T-cell (primary cell): ENCODE data around the gene CYP4F12. TPM values are rescaled to one million over a fixed set of nuclear protein-coding genes. Genes with fewer than 3 reads are reported as not detected.

Experiments used
- ATAC-seq, 4 experiments: fragments of 200-7000 bp in 3 of 4; fragments of 150-1000 bp in 1 of 4; cut with Tn5 transposase; replicated peaks in 1 of 4; 1 replicate in 3 of 4; 2 replicates in 1 of 4; pipeline ENCODE4 v1.10.0; 2021; ENCODE audit warnings: moderate library complexity in 3 of 4, mild to moderate bottlenecking in 2 of 4, moderate number of reproducible peaks in 1 of 4
- CTCF ChIA-PET, 2 donors: fragments of 300-600 bp; sonication (Branson Sonifier 250); formaldehyde crosslinking; loops; one replicate each; lab custom pipeline; 2022; ENCODE audit warnings: antibody characterized with exemption in 2 of 2; lab: Charles Lee
- POLR2A ChIA-PET, 2 donors: fragments of 300-600 bp; sonication (Branson Sonifier 250); formaldehyde crosslinking; loops; one replicate each; lab custom pipeline; 2022; ENCODE audit warnings: antibody characterized with exemption in 2 of 2; lab: Charles Lee
- DNase-seq, 35 experiments: peaks; one replicate each; pipeline versions ENCODE4 v3.0.0 to v3.0.0-alpha.2; 2013 to 2023
- H3K27ac ChIP-seq: one replicate; pipeline ENCODE4 v1.5.1; 2013; ENCODE audit warnings: low read length
- H3K27me3 ChIP-seq, 2 experiments: replicated peaks in 1 of 2; 1 replicate in 1 of 2; 2 replicates in 1 of 2; pipeline versions ENCODE4 v1.6.1 to v1.7.0; 2013; ENCODE audit warnings: low read length in 1 of 2, mixed read lengths in 1 of 2; ENCODE audit not compliant: control insufficient read depth in 2 of 2, insufficient read depth in 2 of 2; ENCODE audit errors: extremely low read depth in 1 of 2
- H3K36me3 ChIP-seq, 2 donors: 1 replicate in 1 of 2; 2 replicates in 1 of 2; pipeline versions ENCODE4 v1.6.1 to v1.7.0; 2013; ENCODE audit warnings: low read length in 1 of 2; ENCODE audit not compliant: control insufficient read depth in 2 of 2, insufficient read depth in 1 of 2; ENCODE audit errors: extremely low read depth in 1 of 2
- H3K4me1 ChIP-seq, 2 experiments: 1 replicate in 1 of 2; 2 replicates in 1 of 2; pipeline versions ENCODE4 v1.6.1 to v1.7.0; 2013; ENCODE audit warnings: low read length in 2 of 2, mixed read lengths in 1 of 2; ENCODE audit not compliant: insufficient read depth in 2 of 2, control insufficient read depth in 1 of 2; ENCODE audit errors: extremely low read depth in 1 of 2
- H3K4me3 ChIP-seq, 2 donors: 1 replicate in 1 of 2; 2 replicates in 1 of 2; pipeline versions ENCODE4 v1.5.1 to v1.7.0; 2013; ENCODE audit warnings: mild to moderate bottlenecking in 2 of 2, low read length in 1 of 2, moderate library complexity in 1 of 2; ENCODE audit not compliant: control insufficient read depth in 1 of 2; ENCODE audit errors: extremely low read depth in 1 of 2
- H3K9me3 ChIP-seq: 2 replicates; pipeline ENCODE4 v1.7.0; 2013
- H3K27ac Mint-ChIP-seq, 2 donors: one replicate each; pipeline ENCODE4 v1.8.0; 2020 to 2021; ENCODE audit warnings: mild to moderate bottlenecking in 2 of 2, mixed read lengths in 2 of 2
- H3K27me3 Mint-ChIP-seq, 2 donors: one replicate each; pipeline ENCODE4 v1.8.0; 2021 to 2022; ENCODE audit warnings: mixed read lengths in 2 of 2
- H3K36me3 Mint-ChIP-seq: one replicate; pipeline ENCODE4 v1.8.0; 2021; ENCODE audit warnings: mixed read lengths
- H3K4me1 Mint-ChIP-seq, 3 donors: one replicate each; pipeline ENCODE4 v1.8.0; 2020 to 2022; ENCODE audit warnings: mixed read lengths in 3 of 3, mild to moderate bottlenecking in 1 of 3
- H3K4me3 Mint-ChIP-seq, 3 donors: one replicate each; pipeline ENCODE4 v1.8.0; 2020 to 2022; ENCODE audit warnings: mild to moderate bottlenecking in 3 of 3, mixed read lengths in 3 of 3, moderate library complexity in 3 of 3
- H3K9me3 Mint-ChIP-seq, 3 donors: one replicate each; pipeline ENCODE4 v1.8.0; 2020 to 2022; ENCODE audit warnings: mixed read lengths in 3 of 3
- WGBS: methylation state at CpG from one replicate; pipeline ENCODE4 v1.1.5; 2013; ENCODE audit warnings: missing lambda C conversion rate; ENCODE audit not compliant: insufficient coverage; 5-methylcytosine and 5-hydroxymethylcytosine counted together
- total RNA-seq, 35 experiments: library from RNA in 6 of 35; stranded (reverse) in 6 of 35; fragments of 120-200 nt in 1 of 35; gene quantifications; one replicate each; pipeline versions ENCODE4 v1.2.1 to v1.2.4 and lab custom pipeline; 2013 to 2026

CYP4F12 gene
- total RNA-seq, 5 donors from 2014 or later (not counting 1 experiment from before 2014, with no cell fraction given), result 0.13 to 2.4 (median 0.48) TPM

DNA sequence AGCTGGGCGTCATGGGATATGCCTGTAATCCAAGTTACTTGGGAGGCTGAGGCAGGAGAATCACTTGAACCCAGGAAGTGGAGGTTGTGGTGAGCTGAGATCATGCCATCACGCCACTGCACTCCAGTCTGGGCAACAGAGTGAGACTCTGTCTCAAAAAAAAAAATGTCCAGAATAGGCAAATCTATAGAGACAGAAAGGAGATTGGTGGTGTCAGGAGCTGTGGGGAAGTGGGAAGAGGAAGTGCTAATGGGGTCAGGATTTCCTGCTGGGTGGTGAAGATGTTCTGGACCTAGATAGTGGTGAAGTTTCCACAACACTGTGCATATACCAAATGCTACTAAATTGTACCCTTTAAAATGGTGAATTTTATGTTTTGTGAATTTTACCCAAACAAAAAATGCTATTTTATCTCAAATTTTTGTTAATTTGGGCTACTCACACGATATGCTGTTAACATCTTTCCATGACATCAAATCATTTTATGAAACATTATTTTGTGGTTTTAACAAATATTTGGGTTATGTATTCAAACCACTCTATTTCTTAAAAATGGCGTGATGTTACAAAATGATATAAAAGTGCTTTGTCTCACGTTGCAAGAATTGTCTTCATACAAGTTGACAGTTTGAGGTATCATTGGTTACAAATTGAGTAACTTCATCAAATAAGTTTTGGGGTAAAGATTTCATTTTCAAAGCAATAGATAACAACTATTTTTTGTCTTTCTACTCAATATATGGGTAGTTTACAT is 39.6 kb upstream of the CYP4F12 start:
- Histone ChIP-seq H3K9me3 (no peaks in the 10 kb centered on the region), H3K4me3 (no peak overlapping the region), H3K36me3 (no peaks in the 10 kb centered on the region), H3K27ac (no peak overlapping the region), H3K4me1 (peaks cover 0 to 8% of the 10 kb centered on the region in 2 experiments), H3K27me3 (peaks cover 0 to 20% of the 10 kb centered on the region in 2 experiments)
- peaks cover 28 to 30% of the 10 kb centered on the region in 2 donors for H3K27me3 Mint-ChIP-seq
- H3K4me3 Mint-ChIP-seq, result no peak overlapping the region
- ChIA-PET POLR2A (no interaction called here), CTCF (interaction anchor here in 1 of 2 donors (0.6 to 0.7 kb wide), 2 partner anchors 367 to 542 kb away, joined by 3 to 6 read pairs; no protein-coding TSS in a partner anchor)
- ATAC-seq (no peak), DNase-seq (no peak)
- H3K27ac Mint-ChIP-seq, result no peak overlapping the region
- 9% methylated on average over 1 of the region's 5 CpGs for WGBS
- H3K36me3 Mint-ChIP-seq, result no peaks in the 10 kb centered on the region
- H3K9me3 Mint-ChIP-seq, result peaks cover 0 to 2% (median 0%) of the 10 kb centered on the region in 3 donors
- H3K4me1 Mint-ChIP-seq, result peaks cover 0 to 9% (median 0%) of the 10 kb centered on the region in 3 donors

DNA sequence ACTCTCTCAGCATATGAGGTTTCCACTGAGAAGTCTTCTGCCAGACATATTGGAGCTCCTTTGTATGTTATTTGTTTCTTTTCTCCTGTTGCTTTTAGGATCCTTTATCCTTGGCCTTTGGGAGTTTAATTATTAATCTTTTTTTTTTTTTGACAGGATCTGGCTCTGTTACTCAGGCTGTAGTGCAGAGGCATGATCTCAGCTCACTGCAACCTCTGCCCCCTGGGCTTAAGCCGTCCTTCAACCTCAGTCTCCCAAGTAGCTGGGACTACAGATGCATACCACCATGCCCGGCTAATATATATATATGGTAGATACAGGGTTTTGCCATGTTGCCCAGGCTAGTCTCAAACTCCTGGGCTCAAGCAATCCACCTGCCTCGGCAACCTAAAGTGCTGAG is 38.8 kb upstream of the CYP4F12 start:
- Mint-ChIP-seq H3K4me1 (peaks cover 0 to 9% (median 0%) of the 10 kb centered on the region in 3 donors), H3K36me3 (no peaks in the 10 kb centered on the region), H3K9me3 (peaks cover 0 to 2% (median 0%) of the 10 kb centered on the region in 3 donors), H3K27me3 (peaks cover 27% of the 10 kb centered on the region in 2 donors), H3K4me3 (no peak overlapping the region), H3K27ac (no peak overlapping the region)
- ATAC-seq (no peak), DNase-seq (no peak)
- no peak overlapping the region for H3K4me3 ChIP-seq
- ChIA-PET POLR2A (no interaction called here), CTCF (interaction anchor here in 1 of 2 donors (0.6 to 0.7 kb wide), 2 partner anchors 366 to 542 kb away, joined by 3 to 6 read pairs; no protein-coding TSS in a partner anchor)
- no peaks in the 10 kb centered on the region for H3K36me3 ChIP-seq
- no peak overlapping the region for H3K27ac ChIP-seq
- H3K4me1 ChIP-seq, result peaks cover 0 to 4% of the 10 kb centered on the region in 2 experiments
- peaks cover 0 to 15% of the 10 kb centered on the region in 2 experiments for H3K27me3 ChIP-seq
- no peaks in the 10 kb centered on the region for H3K9me3 ChIP-seq
- no CpG with 5 or more reads among the region's 3 CpGs for WGBS

DNA sequence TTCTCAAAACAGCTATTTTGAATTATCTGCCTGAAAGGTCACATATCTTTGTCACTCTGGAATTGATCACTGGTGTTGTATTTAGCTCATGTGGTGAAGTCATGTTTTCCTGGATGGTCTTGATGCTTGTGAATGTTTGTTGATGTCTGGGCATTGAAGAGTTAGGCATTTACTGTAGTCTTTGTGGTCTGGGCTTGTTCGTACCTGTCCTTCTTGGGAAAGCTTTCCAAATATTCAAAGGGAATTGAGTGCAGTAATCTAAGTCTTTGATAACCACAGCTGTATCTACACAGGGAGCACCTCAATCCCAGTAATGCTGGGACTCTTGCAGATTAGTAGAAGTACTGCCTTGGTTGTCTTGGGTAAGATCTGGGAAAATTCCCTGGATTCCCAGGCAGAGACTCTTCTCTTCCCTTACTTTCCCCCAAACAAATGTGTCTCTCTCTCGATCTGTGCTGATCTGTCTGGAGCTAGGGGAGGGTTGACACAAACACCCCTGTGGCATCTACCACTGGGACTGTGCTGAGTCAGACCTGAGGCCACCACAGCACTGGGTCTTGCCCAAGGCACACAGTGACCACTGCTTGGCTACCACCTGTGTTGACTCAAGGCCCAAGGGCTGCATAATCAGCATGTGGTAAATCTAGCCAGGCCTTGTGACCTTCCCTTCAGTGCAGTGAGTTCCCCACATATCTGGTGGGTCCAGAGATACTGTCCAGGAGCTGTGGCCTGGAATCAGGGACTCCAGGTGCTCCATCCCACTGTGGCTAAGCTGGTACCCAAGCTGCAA is 37.7 kb upstream of the CYP4F12 start:
- no peak overlapping the region for H3K4me3 ChIP-seq
- ATAC-seq, result no peak

DNA sequence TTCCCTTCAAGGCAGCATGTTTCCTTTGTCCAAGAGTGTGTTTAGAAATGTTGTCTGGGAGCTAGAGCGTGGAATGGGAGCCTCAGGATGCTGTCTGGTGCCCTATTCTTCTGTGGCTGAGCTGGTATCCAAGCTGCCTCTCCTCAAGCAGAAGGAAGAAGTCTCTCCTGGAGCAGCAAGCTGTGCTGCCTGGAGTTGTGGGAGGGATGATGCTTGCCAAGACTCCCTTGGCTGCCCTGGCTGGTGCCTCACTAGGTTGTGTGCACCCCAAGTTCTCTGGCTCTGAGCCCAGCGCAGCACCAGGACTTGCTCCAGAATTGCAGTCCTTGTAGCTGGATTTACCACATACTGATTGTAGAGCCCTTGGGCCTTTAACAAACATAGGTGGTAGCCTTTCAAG is 36.9 kb upstream of the CYP4F12 start:
- DNase-seq (no peak), ATAC-seq (no peak)
- Histone ChIP-seq H3K27me3 (peaks cover 0 to 23% of the 10 kb centered on the region in 2 experiments), H3K9me3 (no peaks in the 10 kb centered on the region), H3K4me3 (no peak overlapping the region), H3K27ac (no peak overlapping the region), H3K36me3 (no peaks in the 10 kb centered on the region), H3K4me1 (no peaks in the 10 kb centered on the region)
- Mint-ChIP-seq H3K4me1 (peaks cover 0 to 9% (median 0%) of the 10 kb centered on the region in 3 donors), H3K36me3 (no peaks in the 10 kb centered on the region), H3K27me3 (peaks cover 23 to 26% of the 10 kb centered on the region in 2 donors), H3K4me3 (no peak overlapping the region), H3K9me3 (peaks cover 0 to 2% (median 0%) of the 10 kb centered on the region in 3 donors), H3K27ac (no peak overlapping the region)
- CTCF ChIA-PET, result no interaction called here
- POLR2A ChIA-PET, result interaction anchor here in 1 of 2 donors (0.5 kb wide), 1 partner anchor 57 kb away, joined by 3 read pairs; no protein-coding TSS in a partner anchor
- 75% methylated on average over 2 of the region's 2 CpGs for WGBS

More for the DNA sequence above, 37.7 kb upstream of the CYP4F12 start:
- no peak overlapping the region for H3K27ac ChIP-seq
- H3K9me3 ChIP-seq, result no peaks in the 10 kb centered on the region
- Mint-ChIP-seq H3K9me3 (peaks cover 0 to 2% (median 0%) of the 10 kb centered on the region in 3 donors), H3K4me1 (peaks cover 0 to 9% (median 0%) of the 10 kb centered on the region in 3 donors), H3K27ac (no peak overlapping the region), H3K36me3 (no peaks in the 10 kb centered on the region), H3K4me3 (no peak overlapping the region), H3K27me3 (peaks cover 26 to 27% of the 10 kb centered on the region in 2 donors)
- CTCF ChIA-PET, result no interaction called here
- peak in 1 of 35 experiments; percentile 8 for DNase-seq
- H3K27me3 ChIP-seq, result peaks cover 0 to 15% of the 10 kb centered on the region in 2 experiments
- H3K36me3 ChIP-seq, result no peaks in the 10 kb centered on the region
- POLR2A ChIA-PET, result no interaction called here
- H3K4me1 ChIP-seq, result no peaks in the 10 kb centered on the region
- WGBS, result 83% methylated on average over 2 of the region's 2 CpGs

DNA sequence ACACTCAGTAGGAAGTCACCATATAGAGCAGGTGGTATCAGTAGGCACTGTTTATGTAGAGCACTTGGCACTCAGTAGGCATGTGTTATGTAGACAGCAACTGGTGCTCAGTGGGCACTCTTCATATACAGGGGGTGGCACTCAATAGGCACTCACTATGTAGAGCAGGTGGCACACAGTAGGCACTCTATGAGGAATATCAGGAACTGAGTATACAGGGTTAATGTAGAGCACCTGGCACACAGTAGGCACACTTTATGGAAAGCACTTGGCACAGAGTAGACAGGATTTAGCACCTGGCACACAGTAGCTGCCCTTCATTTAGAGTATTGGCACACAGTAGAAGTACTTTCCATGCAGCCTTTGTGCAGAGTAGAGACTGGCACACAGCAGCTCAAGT is 33.3 kb upstream of the CYP4F12 start:
- H3K27ac Mint-ChIP-seq, result no peak overlapping the region
- H3K27me3 Mint-ChIP-seq, result peaks cover 19 to 24% of the 10 kb centered on the region in 2 donors
- ChIA-PET CTCF (no interaction called here), POLR2A (no interaction called here)
- H3K4me1 ChIP-seq, result no peaks in the 10 kb centered on the region
- H3K36me3 ChIP-seq, result no peaks in the 10 kb centered on the region
- no peak for ATAC-seq
- no peak overlapping the region for H3K27ac ChIP-seq
- H3K4me3 Mint-ChIP-seq, result no peak overlapping the region
- no peaks in the 10 kb centered on the region for H3K36me3 Mint-ChIP-seq
- peaks cover 0 to 5% (median 0%) of the 10 kb centered on the region in 3 donors for H3K4me1 Mint-ChIP-seq
- H3K9me3 ChIP-seq, result no peaks in the 10 kb centered on the region
- no peak overlapping the region for H3K4me3 ChIP-seq
- DNase-seq, result no peak
- peaks cover 0 to 2% (median 0%) of the 10 kb centered on the region in 3 donors for H3K9me3 Mint-ChIP-seq
- peaks cover 0 to 35% of the 10 kb centered on the region in 2 experiments for H3K27me3 ChIP-seq

DNA sequence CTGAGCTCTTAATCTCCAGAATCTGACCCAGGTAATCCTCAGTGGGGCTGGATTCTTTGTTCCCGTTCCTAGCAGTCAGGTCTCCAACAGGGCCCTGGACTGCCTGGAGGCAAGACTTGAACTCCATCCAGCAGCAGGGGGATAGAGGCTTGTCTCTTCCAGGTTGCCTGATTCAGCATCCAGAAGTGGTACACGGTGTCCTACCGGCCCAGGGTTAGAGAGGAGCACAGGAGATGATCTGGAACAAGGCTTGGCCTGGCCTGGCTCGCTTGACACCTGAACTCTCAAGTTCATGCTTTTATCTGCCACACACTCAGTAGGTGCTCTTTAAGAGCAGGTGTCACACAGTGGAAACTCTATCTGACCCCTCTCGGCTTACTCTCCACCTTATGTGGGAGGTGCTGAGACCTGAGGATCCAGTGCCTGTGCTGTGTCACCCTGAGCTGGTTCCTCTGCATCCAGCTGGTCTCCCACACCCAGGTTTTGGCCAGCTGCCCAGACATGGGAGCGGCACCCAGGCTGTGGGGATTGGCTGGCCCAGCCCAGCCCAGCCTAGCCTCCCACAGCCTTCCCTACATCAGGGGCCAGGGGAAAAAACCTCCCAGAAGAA is 32.5 kb upstream of the CYP4F12 start, which contains the start of gene CYP4F3:
TSS of gene CYP4F3 (plus strand) at position 604 of the 610 bp plus-strand sequence. CDS start 519 bp downstream, outside the sequence.
- H3K27ac ChIP-seq, result no peak within 1 kb of the TSS
- Mint-ChIP-seq H3K9me3 (peaks cover 0 to under 1% (median 0%) of the 10 kb centered on the region in 3 donors), H3K27me3 (peaks cover 16 to 17% of the 10 kb centered on the region in 2 donors), H3K4me1 (peaks cover 0 to 5% (median 0%) of the 10 kb centered on the region in 3 donors), H3K36me3 (no peaks in the 10 kb centered on the region), H3K4me3 (no peak within 1 kb of the TSS), H3K27ac (no peak within 1 kb of the TSS)
- WGBS, result 81% methylated on average over 4 of the region's 6 CpGs
- H3K36me3 ChIP-seq, result no peaks in the 10 kb centered on the region
- H3K4me3 ChIP-seq, result no peak within 1 kb of the TSS
- DNase-seq, result peak in 1 of 35 experiments; percentile 8
- ChIA-PET POLR2A (no interaction called here), CTCF (no interaction called here)
- no peak for ATAC-seq
- H3K27me3 ChIP-seq, result peaks cover 0 to 39% of the 10 kb centered on the region in 2 experiments
- no peaks in the 10 kb centered on the region for H3K4me1 ChIP-seq
- H3K9me3 ChIP-seq, result no peaks in the 10 kb centered on the region
